Heart right ventricle (tissue), 16 donors: ENCODE data around the gene PDYN. TPM values are rescaled to one million over a fixed set of nuclear protein-coding genes. Genes with fewer than 3 reads are reported as not detected.

ENCODE experiments used
- ATAC-seq, 8 donors: fragments of 200-7000 bp; cut with Tn5 transposase; one replicate each; pipeline ENCODE4 v1.9.1; 2020; ENCODE audit warnings: mild to moderate bottlenecking in 8 of 8, moderate library complexity in 8 of 8, moderate number of reproducible peaks in 1 of 8
- DNase-seq, 2 donors: peaks; one replicate each; pipeline ENCODE4 v3.0.0-alpha.2; 2020
- H3K27ac ChIP-seq, 10 donors: fragments of 200-600 bp; sonication (generic) in 2 of 10; one replicate each; pipeline versions ENCODE4 v1.5.0 to v1.8.0; 2020 to 2022; ENCODE audit warnings: mild to moderate bottlenecking in 3 of 10
- H3K27me3 ChIP-seq, 7 donors: fragments of 200-600 bp; one replicate each; pipeline ENCODE4 v1.8.0; 2021 to 2022; ENCODE audit warnings: mild to moderate bottlenecking in 2 of 7
- H3K36me3 ChIP-seq, 9 donors: fragments of 200-600 bp; sonication (generic) in 1 of 9; one replicate each; pipeline versions ENCODE4 v1.5.0 to v1.8.0; 2020 to 2022; ENCODE audit warnings: mild to moderate bottlenecking in 2 of 9
- H3K4me1 ChIP-seq, 9 donors: fragments of 200-600 bp; sonication (generic) in 1 of 9; one replicate each; pipeline versions ENCODE4 v1.5.0 to v1.8.0; 2020 to 2022; ENCODE audit warnings: mild to moderate bottlenecking in 4 of 9
- H3K4me3 ChIP-seq, 10 donors: fragments of 200-600 bp; sonication (generic) in 2 of 10; one replicate each; pipeline versions ENCODE4 v1.5.0 to v1.8.0; 2020 to 2022; ENCODE audit warnings: mild to moderate bottlenecking in 7 of 10, moderate library complexity in 2 of 10
- H3K9me3 ChIP-seq, 11 donors: fragments of 200-600 bp in 10 of 11; sonication (generic) in 2 of 11; one replicate each; pipeline versions ENCODE4 v1.5.0 to v1.8.0; 2013 to 2022; ENCODE audit warnings: mild to moderate bottlenecking in 2 of 11, control low read depth in 1 of 11, moderate library complexity in 1 of 11
- CTCF ChIP-seq, 9 donors: fragments of 200-600 bp; sonication (generic) in 2 of 9; IDR thresholded peaks; one replicate each; pipeline versions ENCODE4 v1.5.0 to v1.8.0; 2021 to 2022; ENCODE audit warnings: antibody characterized with exemption in 9 of 9, mild to moderate bottlenecking in 5 of 9, moderate library complexity in 1 of 9
- WGBS, 2 donors: extraction: QIAGEN DNeasy Blood & Tissue Kit; methylation state at CpG; one replicate each; pipeline ENCODE4 v1.1.7; 2013; ENCODE audit warnings: inconsistent platforms in 1 of 2; 5-methylcytosine and 5-hydroxymethylcytosine counted together
- intact Hi-C, 10 donors: fragments of 100-400 bp; cut with DNase I; formaldehyde crosslinking; loops; one replicate each; pipeline versions ENCODE4 v1.11.1 to v1.14.2; 2022
- polyA plus RNA-seq, 2 donors: library from polyadenylated mRNA; stranded (reverse); fragments of 200-250 nt; gene quantifications; one replicate each; pipeline ENCODE4 v1.2.3, GENCODE V29; 2013
- total RNA-seq, 10 donors: library from RNA; stranded (reverse); fragmentation: NEBNext Ultra II Directional in 3 of 10; extraction: Animal tissue kit (Norgen Biotek cat#: 25700) in 3 of 10; gene quantifications; one replicate each; pipeline versions ENCODE4 v1.2.1 to v1.2.4, GENCODE V29; 2021 to 2023
- donor health status: Arrhythmogenic right ventricular cardiomyopathy.
- donor health status: ischemic (EF 13 %, LVEDD 7.1; RV severe dilation, severe dysfunction).
- donor health status: healthy with polysubstance abuse.
- donor health status: DM: no; HTN: yes; CAD: no.
- donor health status: DM: no; HTN: no; CAD: no.
- donor health status: ischemic (EF 25% LVEDD 6.9; RV normal size, moderate dysfunction).
- donor health status: ischemic (EF 25% LVEDD 5.7; RV mildly dilated, moderate dysfunction).
- donor health status: healthy.
- donor health status: DM: yes; HTN: yes; CAD: no.
- donor health status: Ischemic cardiomyopathy.
- donor health status: ischemic (EF 35%, LVEDD 5.7; RV mildly dilated, moderate dysfunction).
- donor health status: nonischemic (EF 11% LVEDD 7.7; RV severe dilation, severe dysfunction).
- donor health status: DM: yes; HTN: yes; CAD: no.
- donor health status: PGD.
- donor health status: ischemic (EF 29% LVEDD 5.4; RV normal size, mild dysfunction).
- donor health status: nonischemic (EF 23%, LVEDD 6.1; RV moderate dilation, normal function).

The PDYN gene
- total and polyA plus RNA-seq, 12 donors, result not detected

DNA sequence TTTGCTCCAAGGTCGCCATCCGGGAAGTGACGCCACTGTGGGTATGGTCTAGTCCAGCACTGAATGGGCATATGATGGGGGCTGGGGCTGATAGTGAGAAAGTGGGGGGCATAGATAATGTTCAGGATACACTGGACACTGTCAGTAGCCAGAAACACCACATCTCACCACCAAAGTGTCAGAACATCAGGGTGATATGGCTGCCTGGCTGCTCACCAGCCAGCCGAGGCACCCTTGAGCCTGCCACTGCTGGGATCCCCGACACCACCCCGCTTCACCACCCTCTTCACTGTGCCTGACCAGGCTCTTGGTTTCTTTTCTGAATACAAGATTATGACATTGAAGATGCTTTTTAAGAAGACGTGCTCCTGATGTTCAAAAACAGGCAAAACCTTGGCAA lies 51.8 kb downstream of the PDYN start:
- Histone ChIP-seq H3K27me3 (peaks cover 0 to 29% (median 8%) of the 10 kb centered on the region in 7 donors), H3K36me3 (peaks cover 0 to 18% (median 0%) of the 10 kb centered on the region in 9 donors), H3K27ac (no peak overlapping the region), H3K9me3 (no peaks in the 10 kb centered on the region), H3K4me3 (no peak overlapping the region), H3K4me1 (peaks cover 0 to 71% (median 11%) of the 10 kb centered on the region in 9 donors)
- intact Hi-C loops, result loop anchor here in 1 of 10 donors (10.0 kb wide), 1 partner anchor 137 kb away; no protein-coding TSS in a partner anchor
- ATAC-seq (peak in 1 of 8 donors; percentile 28), DNase-seq (no peak)
- no peak for TF ChIP-seq CTCF (IDR thresholded peaks at IDR 0.05)
- 57 to 64% methylated on average over 7 of the region's 7 CpGs for WGBS, 2 donors

GRCh38 chr20:1941226-1941625 lies 52.6 kb downstream of the PDYN start:
- no peak overlapping the region for H3K27ac ChIP-seq
- DNase-seq (no peak), ATAC-seq (peak in 1 of 8 donors; percentile 14)
- H3K4me1 ChIP-seq, result peaks cover 0 to 64% (median 6%) of the 10 kb centered on the region in 9 donors
- H3K4me3 ChIP-seq, result no peak overlapping the region
- H3K9me3 ChIP-seq, result no peaks in the 10 kb centered on the region
- H3K27me3 ChIP-seq, result peaks cover 0 to 22% (median 8%) of the 10 kb centered on the region in 7 donors
- peaks cover 0 to 26% (median 0%) of the 10 kb centered on the region in 9 donors for H3K36me3 ChIP-seq
- 48% methylated on average over 8 of the region's 8 CpGs for WGBS, 2 donors
- intact Hi-C loops, result loop anchor here in 1 of 10 donors (10.0 kb wide), 1 partner anchor 136 kb away; no protein-coding TSS in a partner anchor
- TF ChIP-seq CTCF (IDR thresholded peaks at IDR 0.05), result no peak

GRCh38 chr20:1940581-1940980 lies 53.3 kb downstream of the PDYN start:
- Histone ChIP-seq H3K4me3 (no peak overlapping the region), H3K9me3 (no peaks in the 10 kb centered on the region), H3K27me3 (peaks cover 0 to 15% (median 5%) of the 10 kb centered on the region in 7 donors), H3K36me3 (peaks cover 0 to 32% (median 0%) of the 10 kb centered on the region in 9 donors), H3K27ac (no peak overlapping the region), H3K4me1 (peaks cover 0 to 64% (median 12%) of the 10 kb centered on the region in 9 donors)
- ATAC-seq (no peak), DNase-seq (no peak)
- WGBS, 2 donors, result 63 to 69% methylated on average over 5 of the region's 5 CpGs
- intact Hi-C loops, result loop anchor here in 1 of 10 donors (10.0 kb wide), 1 partner anchor 136 kb away; no protein-coding TSS in a partner anchor
- no peak for TF ChIP-seq CTCF (IDR thresholded peaks at IDR 0.05)

GRCh38 chr20:1939270-1939595 lies 54.6 kb downstream of the PDYN start:
- Histone ChIP-seq H3K27ac (no peak overlapping the region), H3K9me3 (peaks cover 0 to 5% (median 0%) of the 10 kb centered on the region in 11 donors), H3K4me3 (no peak overlapping the region), H3K27me3 (peaks cover 0 to 6% (median 0%) of the 10 kb centered on the region in 7 donors), H3K4me1 (peaks cover 0 to 64% (median 26%) of the 10 kb centered on the region in 9 donors), H3K36me3 (peaks cover 0 to 46% (median 0%) of the 10 kb centered on the region in 9 donors)
- DNase-seq, result no peak
- WGBS, 2 donors, result 85 to 86% methylated on average over 4 of the region's 4 CpGs
- no peak for TF ChIP-seq CTCF (IDR thresholded peaks at IDR 0.05)
- intact Hi-C loops, result no loop called here
- ATAC-seq, result no peak
